ENCODE data around the gene EHD1. TPM values are rescaled to one million over a fixed set of nuclear protein-coding genes. Genes with fewer than 3 reads are reported as not detected.
A peak's percentile ranks its signal among the peaks of the same experiment; 100 is the strongest.
"Not testable (repeated sequence)": the region's sequence is repeated elsewhere in the genome, so short reads cannot be mapped to it uniquely, and the experiment has no call there.

EHD1 gene
- total RNA-seq, 1 experiment from 2014 or later = 340 TPM

DNA sequence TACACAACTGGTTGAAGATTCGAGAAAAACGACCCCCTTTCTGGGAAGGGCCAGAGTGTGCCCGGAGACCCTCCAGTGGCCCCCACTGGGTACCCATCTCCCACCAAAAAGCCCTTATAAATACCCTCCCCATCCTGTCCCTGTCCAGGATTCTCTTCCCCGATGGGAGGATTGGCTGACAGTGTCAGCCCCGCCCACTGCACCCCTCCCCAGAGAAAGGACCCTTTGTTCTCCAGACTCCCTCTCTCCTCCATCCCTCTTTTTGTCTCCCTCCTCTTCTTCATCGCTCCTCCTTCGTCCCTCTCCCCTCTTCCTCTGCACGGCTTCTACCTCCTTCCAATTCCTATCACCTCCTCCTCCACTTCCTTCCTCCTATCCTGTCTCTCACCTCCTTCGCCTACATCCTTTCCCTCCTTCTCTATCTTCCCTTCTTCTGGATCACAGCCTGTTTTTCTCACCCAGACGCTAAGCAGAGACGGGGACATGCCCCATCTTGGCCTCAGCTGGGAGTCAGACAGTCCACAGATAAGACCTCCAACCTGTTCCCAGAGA lies 54.8 kb downstream of the EHD1 start:
- H3K9me3 ChIP-seq (ENCODE audit: low read length) = no peaks in the 10 kb centered on the region
- CTCF ChIA-PET = no interaction called here
- no peak for TF ChIP-seq EZH2 (IDR thresholded peaks at IDR 0.05; ENCODE audit: low read length, unreplicated experiment)
- no peak for TF ChIP-seq EZH2phosphoT487 (IDR thresholded peaks at IDR 0.05; ENCODE audit: borderline replicate concordance, low read length)
- TF ChIP-seq, protein P1, sequence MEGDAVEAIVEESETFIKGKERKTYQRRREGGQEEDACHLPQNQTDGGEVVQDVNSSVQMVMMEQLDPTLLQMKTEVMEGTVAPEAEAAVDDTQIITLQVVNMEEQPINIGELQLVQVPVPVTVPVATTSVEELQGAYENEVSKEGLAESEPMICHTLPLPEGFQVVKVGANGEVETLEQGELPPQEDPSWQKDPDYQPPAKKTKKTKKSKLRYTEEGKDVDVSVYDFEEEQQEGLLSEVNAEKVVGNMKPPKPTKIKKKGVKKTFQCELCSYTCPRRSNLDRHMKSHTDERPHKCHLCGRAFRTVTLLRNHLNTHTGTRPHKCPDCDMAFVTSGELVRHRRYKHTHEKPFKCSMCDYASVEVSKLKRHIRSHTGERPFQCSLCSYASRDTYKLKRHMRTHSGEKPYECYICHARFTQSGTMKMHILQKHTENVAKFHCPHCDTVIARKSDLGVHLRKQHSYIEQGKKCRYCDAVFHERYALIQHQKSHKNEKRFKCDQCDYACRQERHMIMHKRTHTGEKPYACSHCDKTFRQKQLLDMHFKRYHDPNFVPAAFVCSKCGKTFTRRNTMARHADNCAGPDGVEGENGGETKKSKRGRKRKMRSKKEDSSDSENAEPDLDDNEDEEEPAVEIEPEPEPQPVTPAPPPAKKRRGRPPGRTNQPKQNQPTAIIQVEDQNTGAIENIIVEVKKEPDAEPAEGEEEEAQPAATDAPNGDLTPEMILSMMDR (conservative IDR thresholded peaks at IDR 0.05; ENCODE audit: low read depth, low read length) = no peak
- no peaks in the 10 kb centered on the region for H3K9me2 ChIP-seq (replicated peaks; ENCODE audit: low read length)
- H3K27me3 ChIP-seq (ENCODE audit: low read length) = no peaks in the 10 kb centered on the region
- no peak overlapping the region for H3K27ac ChIP-seq (ENCODE audit: low read length)
- TSS peak; percentile 25 for BruUV-seq (replicated peaks)
- POLR2A ChIA-PET (ENCODE audit: unreplicated experiment) = no interaction called here
- H3K36me3 ChIP-seq (ENCODE audit: low read depth, low read length) = peaks cover 23% of the 10 kb centered on the region
- H3K4me2 ChIP-seq (ENCODE audit: low read length) = no peak overlapping the region
- intact Hi-C loops (cut with micrococcal nuclease) = no loop called here
- H3K4me3 ChIP-seq (ENCODE audit: low read length) = no peak overlapping the region
- H3K9ac ChIP-seq (ENCODE audit: low read length) = no peak overlapping the region
- H3K4me1 ChIP-seq (ENCODE audit: insufficient read depth, low read length) = no peaks in the 10 kb centered on the region
- DNase-seq = no peak
- no peak for ATAC-seq
- no peak overlapping the region for H2AFZ ChIP-seq (ENCODE audit: low read length)
- no peaks in the 10 kb centered on the region for H3F3A ChIP-seq (ENCODE audit: low read length, unreplicated experiment)
- no peaks in the 10 kb centered on the region for H4K20me1 ChIP-seq (ENCODE audit: low read length)
- H3K79me2 ChIP-seq (ENCODE audit: low read length) = no peaks in the 10 kb centered on the region

DNA sequence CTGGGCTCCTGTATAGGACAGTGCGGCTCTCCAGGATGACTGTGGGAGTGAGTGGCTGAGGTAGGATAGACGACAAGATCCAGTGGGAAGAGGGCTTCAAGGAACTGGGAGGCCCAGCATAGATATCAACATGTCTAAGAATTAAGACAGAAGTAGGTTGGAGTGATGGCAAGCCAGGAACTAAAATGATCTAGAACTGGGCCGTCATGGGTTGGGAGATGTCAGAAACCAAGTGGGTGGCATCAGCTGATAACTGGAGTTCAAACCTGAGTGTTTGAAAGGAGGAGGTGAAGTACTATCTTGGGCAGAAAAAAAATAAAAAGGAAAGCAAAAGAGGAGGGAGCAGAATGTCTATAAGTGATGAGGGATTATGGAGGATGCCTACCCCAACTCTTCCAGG lies 60.9 kb downstream of the EHD1 start:
- Histone ChIP-seq H3K79me2 (ENCODE audit: low read length) (no peaks in the 10 kb centered on the region), H4K20me1 (ENCODE audit: low read length) (no peaks in the 10 kb centered on the region), H3K36me3 (ENCODE audit: low read depth, low read length) (no peaks in the 10 kb centered on the region), H3K4me1 (ENCODE audit: insufficient read depth, low read length) (no peaks in the 10 kb centered on the region), H3K4me3 (ENCODE audit: low read length) (no peak overlapping the region), H3K4me2 (ENCODE audit: low read length) (no peak overlapping the region), H3K9me2 (replicated peaks; ENCODE audit: low read length) (no peaks in the 10 kb centered on the region), H3K9ac (ENCODE audit: low read length) (no peak overlapping the region), H3K27me3 (ENCODE audit: low read length) (no peaks in the 10 kb centered on the region), H2AFZ (ENCODE audit: low read length) (no peak overlapping the region), H3F3A (ENCODE audit: low read length, unreplicated experiment) (no peaks in the 10 kb centered on the region), H3K27ac (ENCODE audit: low read length) (no peak overlapping the region), H3K9me3 (ENCODE audit: low read length) (no peaks in the 10 kb centered on the region)
- ChIA-PET POLR2A (ENCODE audit: unreplicated experiment) (no interaction called here), CTCF (interaction anchor here (0.7 kb wide), 1 partner anchor 541 kb away, joined by 3 read pairs; no protein-coding TSS in a partner anchor)
- BruUV-seq (replicated peaks) = no TSS peak
- DNase-seq (no peak), ATAC-seq (no peak)
- intact Hi-C loops (cut with micrococcal nuclease) = no loop called here
- no peak for TF ChIP-seq EZH2phosphoT487 (IDR thresholded peaks at IDR 0.05; ENCODE audit: borderline replicate concordance, low read length)
- no peak for TF ChIP-seq EZH2 (IDR thresholded peaks at IDR 0.05; ENCODE audit: low read length, unreplicated experiment)
- TF ChIP-seq, protein P1 (conservative IDR thresholded peaks at IDR 0.05; ENCODE audit: low read depth, low read length) = no peak

DNA sequence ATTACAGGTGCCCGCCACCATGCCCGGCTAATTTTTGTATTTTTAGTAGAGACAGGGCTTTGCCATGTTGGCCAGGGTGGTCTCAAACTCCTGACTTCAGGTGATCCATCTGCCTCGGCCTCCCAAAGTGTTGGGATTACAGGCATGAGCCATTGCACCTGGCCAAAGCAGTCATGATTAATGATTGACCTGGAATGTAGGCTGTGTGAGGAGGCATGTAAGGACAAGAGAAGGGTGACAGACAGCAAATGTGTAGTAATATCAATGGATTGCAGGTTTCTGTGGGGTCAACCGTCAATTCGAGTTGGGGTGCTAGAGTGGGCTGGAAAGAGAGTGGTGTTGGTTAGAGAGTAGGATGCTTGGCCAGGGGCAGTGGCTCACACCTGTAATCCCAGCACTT lies 63.0 kb downstream of the EHD1 start:
- intact Hi-C loops (cut with micrococcal nuclease); ATAC-seq; H4K20me1 ChIP-seq (ENCODE audit: low read length); H3K9me2 ChIP-seq (replicated peaks; ENCODE audit: low read length); DNase-seq; H3K4me2 ChIP-seq (ENCODE audit: low read length); H3K27ac ChIP-seq (ENCODE audit: low read length); H3K9ac ChIP-seq (ENCODE audit: low read length); CTCF ChIA-PET; H3K27me3 ChIP-seq (ENCODE audit: low read length); H3K36me3 ChIP-seq (ENCODE audit: low read depth, low read length); H3K9me3 ChIP-seq (ENCODE audit: low read length); POLR2A ChIA-PET (ENCODE audit: unreplicated experiment); H3K79me2 ChIP-seq (ENCODE audit: low read length); BruUV-seq (replicated peaks); H3K4me1 ChIP-seq (ENCODE audit: insufficient read depth, low read length); H3K4me3 ChIP-seq (ENCODE audit: low read length); H3F3A ChIP-seq (ENCODE audit: low read length, unreplicated experiment); H2AFZ ChIP-seq (ENCODE audit: low read length): not testable (repeated sequence)
